ENCODE results near the gene SIL1.
A peak's percentile ranks its signal among the peaks of the same experiment; 100 is the strongest.
"Not testable (repeated sequence)": the region's sequence is repeated elsewhere in the genome, so short reads cannot be mapped to it uniquely, and the experiment has no call there.

Gene SIL1

DNA sequence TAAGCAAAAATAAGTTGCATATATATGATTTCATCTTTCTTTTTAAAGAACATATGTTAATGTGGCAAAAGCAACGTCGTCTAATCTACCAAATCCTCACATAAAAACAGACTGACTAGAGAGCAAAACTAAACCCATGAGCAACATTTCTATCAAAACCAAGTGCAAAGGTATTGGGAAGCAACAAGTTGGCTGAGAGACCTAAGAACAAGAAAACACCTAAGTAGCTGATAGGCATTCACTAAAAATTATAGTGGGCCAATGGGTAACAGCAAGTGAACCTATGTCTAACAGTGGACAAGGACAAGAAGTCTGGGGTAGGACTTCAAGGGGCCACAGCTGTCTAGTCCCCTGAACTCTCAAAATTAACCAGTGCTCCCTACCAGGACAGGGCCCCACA, 130.1 kb downstream of the SIL1 start:
- no peak for DNase-seq (ENCODE audit: low spot score)

DNA sequence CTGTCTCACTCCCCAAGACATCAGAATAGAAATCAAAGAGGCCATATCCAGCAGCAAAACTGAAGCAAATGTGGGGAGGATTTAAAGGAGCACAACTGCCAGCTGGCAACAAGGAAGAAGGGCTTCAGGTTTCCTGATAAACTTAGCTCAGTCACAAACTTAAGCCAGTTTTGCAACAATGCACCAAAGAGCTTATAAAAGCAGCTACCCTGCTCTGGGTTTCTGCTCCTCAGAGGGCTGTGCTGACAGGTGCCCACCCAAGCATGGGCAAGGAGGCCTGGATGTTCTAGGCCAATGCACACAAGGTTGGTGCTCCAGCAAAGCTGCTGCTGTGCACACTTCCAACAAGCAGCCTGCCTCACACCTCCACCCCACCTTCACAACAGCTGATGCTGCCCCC, 132.9 kb downstream of the SIL1 start:
- no peak for DNase-seq (ENCODE audit: low spot score)

DNA sequence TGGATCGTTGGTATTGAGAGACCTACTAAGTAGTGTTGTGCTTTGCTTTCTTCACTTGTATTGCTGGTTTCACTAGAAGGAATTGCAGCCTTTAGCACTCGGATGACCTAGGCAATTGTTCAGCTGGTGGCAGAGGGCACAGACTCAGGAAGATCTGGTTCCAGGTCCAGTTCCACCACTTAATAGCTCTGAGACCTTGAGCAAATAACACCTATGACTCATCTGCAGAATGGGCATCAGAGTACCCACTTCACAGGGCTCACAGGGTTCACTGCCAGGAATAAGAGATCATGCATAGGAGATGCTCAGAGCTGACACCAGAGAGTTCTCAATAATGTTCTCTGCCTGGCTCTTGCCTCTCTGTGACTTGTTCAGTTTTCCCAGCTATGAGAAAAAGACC, 133.6 kb downstream of the SIL1 start:
- DNase-seq (ENCODE audit: low spot score) = no peak

DNA sequence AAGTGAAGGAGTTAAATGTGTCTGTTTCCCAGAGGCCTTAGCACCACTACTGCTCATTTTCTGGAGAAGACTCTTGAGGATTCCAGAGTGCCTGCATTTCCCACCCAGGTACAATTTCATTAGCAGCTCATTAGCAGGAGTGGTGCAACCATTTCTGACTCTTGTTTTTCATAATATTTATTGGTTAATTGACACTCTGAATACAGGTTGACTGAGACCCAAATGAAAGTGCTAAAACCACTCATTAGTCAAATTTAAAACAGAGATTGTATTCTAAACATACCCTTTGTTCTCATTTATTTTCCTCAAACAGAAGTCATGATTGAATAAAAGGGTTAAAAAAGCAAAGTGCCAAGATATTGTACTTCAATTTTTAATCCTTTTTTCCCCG, 134.5 kb downstream of the SIL1 start:
- DNase-seq (ENCODE audit: low spot score) = no peak

DNA sequence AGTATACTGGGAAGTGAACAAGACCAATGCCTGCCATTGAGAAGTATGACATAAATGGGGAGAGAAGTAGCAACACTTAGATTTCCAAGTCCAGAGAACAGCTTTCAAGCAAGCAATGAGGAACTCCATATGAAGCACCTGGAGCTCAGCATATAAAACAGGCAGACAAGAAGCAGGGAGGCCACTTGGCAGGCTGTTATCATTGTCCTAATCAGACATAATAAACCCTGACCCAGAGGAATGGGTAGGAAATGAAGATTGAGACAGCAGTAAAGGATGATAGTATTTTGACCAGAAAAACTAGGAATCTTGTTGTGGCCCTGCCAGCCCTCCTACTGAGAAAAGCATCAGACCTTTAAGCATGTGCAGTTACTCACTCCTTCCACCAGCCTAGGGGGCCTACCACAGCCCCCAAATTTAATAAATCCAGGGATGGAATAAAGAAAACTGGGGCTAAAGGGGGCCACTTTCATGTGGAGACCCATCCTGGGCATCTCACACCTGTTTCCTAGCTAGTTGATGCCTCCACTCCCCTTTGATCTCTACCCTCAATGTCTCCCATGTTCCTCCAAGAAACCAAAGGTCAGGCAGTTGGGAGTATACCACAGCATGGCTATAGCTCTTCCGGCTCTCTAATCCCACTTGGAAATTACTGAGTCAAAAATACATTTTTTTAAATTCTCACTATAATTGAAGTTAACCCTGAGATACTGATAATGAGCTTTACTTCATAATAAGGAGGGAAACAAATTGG, 135.1 kb downstream of the SIL1 start:
- DNase-seq (ENCODE audit: low spot score) = no peak

DNA sequence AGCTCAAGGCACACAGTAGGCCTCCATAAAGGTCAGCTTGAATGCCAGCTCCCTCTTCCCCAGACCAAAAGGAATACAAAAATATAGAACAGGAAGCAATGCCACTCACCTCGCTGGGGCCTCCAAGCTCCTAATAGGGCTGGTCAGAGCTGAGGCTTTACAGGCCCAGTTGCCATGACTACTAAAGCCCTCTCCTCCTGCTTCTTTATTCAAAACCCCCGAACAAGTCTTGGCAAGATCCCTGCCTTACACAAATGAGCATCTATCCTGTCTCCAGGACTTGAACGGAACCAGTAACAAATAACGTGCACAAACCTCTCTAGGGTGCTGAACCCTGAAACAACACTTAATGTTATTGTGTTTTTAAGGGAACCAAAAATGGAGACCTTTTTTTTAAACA, 136.3 kb downstream of the SIL1 start:
- peak; percentile 67 for DNase-seq (ENCODE audit: low spot score)

DNA sequence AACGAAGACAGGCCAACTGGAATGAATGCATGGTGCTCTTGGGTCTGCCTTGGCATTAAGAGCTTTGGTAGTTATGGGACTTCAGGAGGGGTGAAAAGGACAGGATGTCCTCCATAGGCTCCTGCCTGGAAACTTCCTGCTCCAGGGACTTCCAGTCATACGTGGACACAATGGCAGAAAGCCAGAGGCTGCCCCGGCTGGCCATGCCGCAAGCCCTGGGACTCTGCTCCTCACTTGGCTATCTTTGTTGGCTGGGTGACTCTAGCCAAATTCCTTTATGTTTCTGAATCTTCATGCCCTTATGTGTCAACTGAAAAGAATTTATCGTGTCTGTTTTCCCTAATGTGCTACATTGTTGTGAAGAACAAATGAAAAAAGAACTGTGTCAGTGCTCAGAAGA, 136.9 kb downstream of the SIL1 start:
- no peak for DNase-seq (ENCODE audit: low spot score)

DNA sequence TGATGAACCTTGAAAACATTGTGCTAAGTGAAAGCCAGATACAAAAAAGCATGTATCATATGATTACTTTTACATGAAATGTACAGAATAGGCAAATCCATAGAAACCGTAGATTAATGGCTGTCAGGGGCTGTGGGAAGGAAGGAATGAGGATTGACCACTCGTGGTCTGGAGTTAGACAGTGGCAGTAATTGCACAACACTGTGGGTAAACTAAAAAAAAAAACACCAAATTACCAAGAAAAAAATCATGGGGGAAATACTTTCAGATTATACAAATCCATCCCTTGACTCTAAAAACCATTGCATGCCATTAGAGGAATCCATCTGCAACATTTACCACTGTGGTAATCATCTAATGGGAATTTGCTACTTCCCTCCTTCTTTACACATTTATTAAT, 140.0 kb downstream of the SIL1 start:
- DNase-seq (ENCODE audit: low spot score) = no peak

DNA sequence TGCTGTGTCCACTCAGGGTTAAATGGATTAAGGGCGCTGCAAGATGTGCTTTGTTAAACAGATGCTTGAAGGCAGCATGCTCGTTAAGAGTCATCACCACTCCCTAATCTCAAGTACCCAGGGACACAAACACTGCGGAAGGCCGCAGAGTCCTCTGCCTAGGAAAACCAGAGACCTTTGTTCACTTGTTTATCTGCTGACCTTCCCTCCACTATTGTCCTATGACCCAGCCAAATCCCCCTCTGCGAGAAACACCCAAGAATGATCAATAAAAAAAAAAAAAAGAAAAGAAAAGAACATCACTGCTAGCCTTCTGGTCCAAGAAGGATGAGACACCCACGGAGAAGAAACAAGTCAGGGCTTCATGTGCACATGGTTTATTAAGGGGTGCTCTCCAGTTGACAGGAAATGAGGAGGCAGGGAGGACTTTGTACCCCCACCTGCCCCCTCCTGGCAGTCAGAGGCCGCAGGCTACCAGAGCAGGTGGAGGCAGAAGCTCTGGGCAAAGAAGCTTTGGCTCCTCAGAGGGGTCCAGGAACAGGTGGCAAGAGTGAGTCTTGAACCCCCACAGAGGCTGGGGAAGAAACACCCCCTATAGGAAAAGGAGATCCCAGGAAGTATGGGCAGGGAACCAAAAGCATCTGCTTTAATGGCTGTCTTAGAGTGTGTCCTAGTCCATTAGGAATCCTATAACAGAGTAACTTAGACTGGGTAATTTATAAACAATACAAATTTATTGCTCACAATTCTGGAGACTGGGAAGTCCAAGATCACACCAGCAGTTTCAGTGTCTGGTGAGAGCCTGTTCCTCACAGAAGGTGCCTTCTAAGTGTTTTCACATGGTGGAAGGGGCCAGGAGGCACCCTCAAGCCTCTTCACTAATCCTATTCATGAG, 140.9 kb downstream of the SIL1 start:
- not testable (repeated sequence) for DNase-seq (ENCODE audit: low spot score)

DNA sequence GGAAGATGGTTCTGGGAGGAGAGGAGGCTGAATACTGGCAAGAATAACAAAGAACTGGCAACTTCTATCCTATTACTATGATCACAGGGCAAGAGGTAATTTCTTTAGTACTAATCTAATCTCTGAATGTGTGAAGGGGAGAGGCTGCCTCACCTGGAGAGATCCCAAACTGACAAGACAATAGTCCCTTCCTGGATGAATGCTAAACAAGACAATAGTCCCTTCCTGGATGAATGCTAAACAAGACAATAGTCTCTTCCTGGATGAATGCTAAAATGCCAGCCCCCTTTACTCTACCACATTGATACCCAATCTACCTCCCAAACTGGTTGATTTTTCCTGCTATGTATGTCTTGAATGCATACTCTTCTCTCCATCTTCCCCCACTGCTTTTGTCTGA, 145.2 kb downstream of the SIL1 start:
- no peak for DNase-seq (ENCODE audit: low spot score)

DNA sequence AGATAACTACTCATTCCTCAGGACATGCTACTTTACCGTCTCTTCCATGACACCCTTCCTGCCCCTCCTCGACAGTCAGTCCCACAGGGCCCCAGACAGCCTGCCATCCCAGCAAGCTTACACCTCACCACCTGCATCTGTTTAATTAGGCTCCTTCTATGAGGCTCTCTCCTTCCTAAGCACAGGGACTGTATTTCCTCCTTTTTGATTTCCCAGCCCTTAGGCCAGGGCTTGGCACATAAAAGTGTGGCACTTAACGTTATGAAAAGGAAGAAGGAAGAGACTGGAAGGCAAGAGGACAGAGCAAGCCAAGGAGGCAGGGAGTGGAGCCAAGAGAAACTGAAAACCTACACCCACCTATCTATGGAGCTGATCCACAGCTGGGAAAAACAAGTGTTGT, 146.8 kb downstream of the SIL1 start:
- no peak for DNase-seq (ENCODE audit: low spot score)

DNA sequence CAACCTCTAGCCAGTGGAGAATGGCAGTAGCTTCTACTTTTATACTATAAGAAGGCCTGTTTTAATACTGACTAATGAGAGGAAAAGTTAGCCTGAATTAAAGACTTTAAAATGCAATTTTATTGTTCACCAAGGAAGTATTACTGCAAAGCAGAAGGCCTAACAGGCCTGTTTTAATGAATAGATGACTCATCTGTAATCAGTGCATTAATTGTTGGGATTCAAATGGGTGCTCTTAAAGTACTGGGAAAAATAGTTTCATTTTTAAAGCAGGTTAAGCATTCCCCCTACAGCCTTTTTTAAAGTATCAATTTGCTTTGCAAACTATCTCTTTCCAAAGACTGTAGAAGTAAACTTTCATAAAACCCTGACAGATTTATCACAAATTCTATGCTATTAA, 147.7 kb downstream of the SIL1 start:
- no peak for DNase-seq (ENCODE audit: low spot score)

DNA sequence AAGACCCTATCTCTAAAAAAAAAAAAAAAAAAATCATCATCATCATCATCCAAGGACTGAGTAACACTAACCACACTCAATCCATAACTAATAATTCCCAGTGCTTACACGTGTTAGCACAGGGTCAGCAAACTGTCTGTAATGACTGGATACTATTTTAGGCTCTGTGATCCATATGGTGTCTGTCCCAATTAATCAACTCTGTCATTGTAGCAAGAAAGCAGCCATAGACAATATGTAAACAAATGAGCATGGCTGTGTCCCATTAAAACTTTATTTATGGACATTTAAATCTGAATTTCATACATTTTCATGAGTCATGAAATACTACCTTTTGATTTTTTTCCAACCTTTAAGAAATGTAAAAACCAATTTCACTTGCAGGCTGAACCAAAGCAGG, 148.4 kb downstream of the SIL1 start:
- no peak for DNase-seq (ENCODE audit: low spot score)

DNA sequence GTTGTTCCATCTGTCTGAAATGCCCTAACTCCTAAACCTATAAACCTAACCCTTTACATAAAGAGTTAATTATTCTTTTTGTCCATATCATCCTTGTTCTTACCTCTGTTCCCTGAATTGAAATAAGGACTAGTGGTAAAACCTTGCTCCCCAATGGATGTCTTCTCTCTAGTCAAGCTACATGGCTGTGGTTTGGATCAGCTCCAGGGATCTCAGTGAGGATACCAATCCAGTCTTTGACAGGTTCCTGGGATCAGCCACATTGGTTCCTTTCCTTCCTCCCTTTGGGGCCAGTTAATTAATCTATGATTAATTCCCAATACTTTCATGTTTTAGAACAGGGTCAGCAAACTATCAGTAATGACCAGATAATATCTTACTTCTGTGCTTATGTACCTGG, 151.6 kb downstream of the SIL1 start:
- DNase-seq (ENCODE audit: low spot score) = no peak

DNA sequence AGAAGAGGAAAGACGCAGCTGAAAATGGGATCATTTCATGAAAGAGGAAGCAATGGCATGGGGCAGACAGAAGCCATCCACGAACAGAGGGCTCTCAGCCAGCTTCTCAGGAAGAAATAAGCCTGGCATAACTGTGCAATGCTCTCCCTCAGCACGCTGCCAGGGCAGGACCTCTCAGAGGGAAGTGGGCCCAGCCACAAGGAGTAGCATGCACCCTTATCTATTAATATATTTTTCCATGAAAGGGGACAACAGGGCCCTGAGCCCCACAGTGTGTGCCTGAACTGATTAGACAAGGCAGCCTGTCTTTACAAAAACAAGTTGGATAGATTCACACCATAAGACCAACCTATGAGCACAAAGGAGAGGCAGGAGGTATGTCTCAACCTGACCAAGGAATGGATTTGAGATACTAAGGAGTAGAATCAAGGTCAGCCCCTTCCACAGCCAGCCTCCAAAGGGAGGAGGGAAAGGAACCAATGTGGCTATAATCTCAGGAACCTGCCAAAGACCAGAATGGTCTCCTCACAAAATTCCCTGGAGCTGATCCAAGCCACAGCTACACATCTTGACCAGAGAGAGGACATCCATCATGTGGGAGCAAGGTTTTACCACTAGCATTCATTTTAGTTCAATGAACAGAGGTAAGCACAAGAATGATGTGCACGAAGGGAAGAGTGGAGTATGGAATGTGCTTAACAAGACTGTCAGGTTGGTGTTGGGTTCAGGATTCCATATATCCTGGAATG, 154.8 kb downstream of the SIL1 start:
- DNase-seq (ENCODE audit: low spot score) = no peak

DNA sequence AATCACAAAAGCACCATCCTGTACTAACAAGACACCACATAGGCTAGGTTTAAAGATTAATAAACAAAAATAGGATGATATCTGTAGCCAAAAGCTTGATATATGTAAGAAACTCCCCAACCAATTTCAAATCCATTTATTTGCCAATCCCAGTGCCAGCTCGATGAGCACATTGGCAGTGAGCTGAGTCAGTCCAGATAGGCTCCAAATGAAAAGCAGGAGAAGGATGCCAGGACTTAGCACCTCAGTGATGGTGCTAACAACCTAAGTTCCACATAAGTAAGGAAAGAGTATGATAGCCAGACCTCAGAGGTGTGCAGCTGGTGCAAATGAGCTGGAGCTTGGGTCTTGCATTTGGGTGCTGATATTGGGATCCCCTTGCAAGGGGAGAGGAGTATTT, 158.1 kb downstream of the SIL1 start:
- DNase-seq (ENCODE audit: low spot score) = no peak

DNA sequence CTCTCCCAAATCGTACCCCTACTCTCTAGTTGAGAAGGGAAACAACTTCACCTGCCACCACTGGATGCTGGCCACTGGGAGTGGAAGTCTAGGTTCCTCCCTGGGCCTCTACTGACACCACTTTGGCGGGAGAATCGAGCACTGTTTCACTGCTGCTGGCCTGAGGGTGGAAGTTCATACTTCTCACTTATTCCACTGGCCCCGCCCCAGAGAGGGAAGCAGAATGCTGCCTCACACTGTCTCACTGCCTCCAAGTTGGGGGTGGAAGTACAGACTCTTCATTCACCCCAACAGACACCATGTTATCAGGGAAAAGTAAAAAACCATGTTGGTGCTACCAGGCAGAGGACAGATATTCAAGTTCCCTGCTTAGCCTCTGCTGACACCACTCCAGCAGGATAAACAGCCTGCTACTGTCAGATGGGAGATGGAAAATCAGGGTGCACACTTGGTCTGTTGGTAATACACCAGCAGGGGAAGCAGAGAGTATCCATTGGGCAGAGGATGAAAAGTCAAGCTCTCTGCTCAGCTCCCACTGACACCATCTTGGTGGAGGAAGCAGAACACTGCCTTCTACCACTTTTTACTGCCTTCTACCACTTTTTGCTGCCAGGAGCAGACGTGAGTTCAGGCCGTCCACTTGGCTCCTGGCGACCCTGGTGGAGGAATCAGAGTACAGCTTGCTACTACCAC, 159.4 kb downstream of the SIL1 start:
- DNase-seq (ENCODE audit: low spot score) = no peak

DNA sequence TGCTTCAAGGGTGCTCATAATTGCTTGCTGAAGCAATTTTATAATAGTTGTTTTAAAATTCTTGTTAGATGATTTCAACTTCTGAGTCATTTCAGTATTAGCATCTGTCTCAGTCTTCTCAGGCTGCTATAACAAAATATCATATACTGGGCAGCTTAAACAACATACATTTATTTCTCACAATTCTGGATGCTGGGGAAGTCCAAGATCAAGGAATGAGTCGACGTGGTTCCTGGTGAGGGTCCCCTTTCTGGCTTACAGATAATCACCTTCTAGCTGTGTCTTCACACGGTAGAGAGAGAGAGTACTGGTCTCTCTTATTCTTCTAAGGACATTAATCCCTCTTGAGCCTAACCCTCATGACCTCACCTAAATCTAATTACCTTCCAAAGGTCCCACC, 160.4 kb downstream of the SIL1 start:
- no peak for DNase-seq (ENCODE audit: low spot score)

DNA sequence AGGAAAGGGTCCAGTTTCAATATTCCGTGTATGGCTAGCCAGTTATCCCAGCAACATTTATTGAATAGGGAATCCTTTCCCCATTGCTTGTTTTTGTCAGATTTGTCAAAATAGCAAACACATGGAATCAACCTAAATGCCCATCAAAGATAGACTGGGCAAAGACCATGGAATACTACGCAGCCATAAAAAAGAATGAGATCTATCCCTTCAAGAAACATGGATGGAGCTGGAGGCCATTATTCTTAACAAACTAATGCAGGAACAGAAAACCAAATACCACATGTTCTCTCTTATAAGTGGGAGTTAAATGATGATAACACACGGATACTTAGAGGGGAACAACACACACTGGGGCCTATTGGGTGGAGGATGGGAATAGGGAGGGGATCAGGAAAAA, 161.8 kb downstream of the SIL1 start:
- not testable (repeated sequence) for DNase-seq (ENCODE audit: low spot score)

DNA sequence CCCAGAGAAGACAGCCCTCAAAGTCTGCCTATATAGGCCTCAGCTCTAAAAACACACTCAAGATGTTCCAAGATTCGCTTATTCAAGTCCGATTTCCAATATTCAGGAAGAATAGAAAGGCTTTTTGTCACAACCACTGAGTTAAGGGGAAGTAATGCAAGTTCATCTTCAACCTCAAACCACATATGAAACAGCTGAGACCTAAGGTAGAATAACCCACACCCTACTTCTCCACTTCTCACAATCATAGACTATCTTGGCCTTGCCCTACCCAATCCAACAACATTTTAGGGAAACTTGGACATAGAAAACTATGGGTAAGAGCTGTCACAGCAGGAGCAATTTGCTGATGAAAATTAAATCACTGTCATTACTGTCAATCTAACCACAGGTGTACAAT, 171.0 kb downstream of the SIL1 start:
- no peak for DNase-seq (ENCODE audit: low spot score)

DNA sequence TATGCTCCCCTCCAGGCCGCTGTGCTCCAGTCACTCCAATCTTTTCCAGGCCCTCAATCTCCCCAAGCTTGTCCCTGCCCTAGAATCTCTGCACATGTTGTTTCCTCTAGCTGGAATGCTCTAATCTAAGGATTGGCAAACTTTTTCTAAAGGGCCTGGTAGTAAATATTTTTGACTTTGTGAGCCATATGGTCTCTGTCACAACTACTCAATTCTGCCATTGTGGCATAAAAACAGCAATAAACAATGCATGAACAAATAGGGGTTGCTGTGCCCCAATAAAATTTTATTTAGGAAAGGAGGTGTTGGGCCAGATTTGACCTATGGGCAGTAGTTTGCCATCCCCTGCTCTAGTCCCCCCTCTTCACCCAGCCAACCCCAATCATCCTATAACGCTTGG, 172.5 kb downstream of the SIL1 start:
- DNase-seq (ENCODE audit: low spot score) = no peak

DNA sequence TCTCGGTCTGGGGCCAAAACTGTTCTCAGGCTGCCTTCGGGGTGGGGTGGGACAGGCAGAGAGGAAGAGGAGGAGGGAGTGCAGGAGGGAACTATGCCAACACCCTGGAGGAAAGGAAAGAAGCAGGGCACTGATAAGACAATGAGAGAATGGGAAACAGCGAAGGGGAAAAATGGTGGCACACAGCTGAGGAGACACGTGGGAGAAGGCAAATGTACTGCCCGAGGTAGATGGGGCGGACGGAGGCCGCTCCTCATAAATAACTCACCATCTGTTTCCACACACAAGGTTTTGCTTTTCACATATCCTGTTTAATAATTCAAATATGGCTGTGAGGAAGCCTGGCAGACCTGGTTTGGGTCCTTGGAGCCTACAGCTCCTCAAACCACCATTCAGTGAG, 174.9 kb downstream of the SIL1 start:
- DNase-seq (ENCODE audit: low spot score) = no peak
